Neuronal stem cell (in vitro differentiated cells): Measurements from ENCODE around the gene CALHM2.

Experiments used
- DNase-seq: peaks from one replicate; pipeline ENCODE4 v3.0.0-alpha.2; 2013; ENCODE audit warnings: low spot score
- H2AFZ ChIP-seq: one replicate; pipeline ENCODE4 v1.6.1; 2013; ENCODE audit warnings: mild to moderate bottlenecking, low read length, inconsistent platforms
- H2AK5ac ChIP-seq: 2 replicates; pipeline ENCODE4 v1.6.1; 2013; ENCODE audit warnings: low read depth, mild to moderate bottlenecking, inconsistent platforms, low read length, moderate library complexity, mixed read lengths
- H2BK120ac ChIP-seq: 2 replicates; pipeline ENCODE4 v1.6.1; 2013; ENCODE audit warnings: low read depth, mild to moderate bottlenecking, inconsistent platforms, low read length, moderate library complexity, mixed read lengths
- H2BK12ac ChIP-seq: one replicate; pipeline ENCODE4 v1.6.1; 2013; ENCODE audit warnings: low read length, inconsistent platforms
- H2BK15ac ChIP-seq: 2 replicates; pipeline ENCODE4 v1.6.1; 2013; ENCODE audit warnings: mild to moderate bottlenecking, low read length, inconsistent platforms, mixed read lengths
- H2BK5ac ChIP-seq: one replicate; pipeline ENCODE4 v1.6.1; 2013; ENCODE audit warnings: inconsistent platforms, mild to moderate bottlenecking, low read length, moderate library complexity
- H3K14ac ChIP-seq: one replicate; pipeline ENCODE4 v1.6.1; 2013; ENCODE audit warnings: low read length, inconsistent platforms
- H3K18ac ChIP-seq: 2 replicates; pipeline ENCODE4 v1.6.1; 2013; ENCODE audit warnings: low read length, inconsistent platforms
- H3K23ac ChIP-seq: 2 replicates; pipeline ENCODE4 v1.6.1; 2013; ENCODE audit warnings: low read depth, mild to moderate bottlenecking, mixed read lengths, low read length, inconsistent platforms; ENCODE audit not compliant: poor library complexity
- H3K27ac ChIP-seq: replicated peaks from 3 replicates; pipeline ENCODE4 v1.5.1; 2013; ENCODE audit warnings: low read length, inconsistent platforms
- H3K27me3 ChIP-seq, 3 experiments: 2 replicates each; pipeline ENCODE4 v1.6.1; 2013; ENCODE audit warnings: low read length in 3 of 3, mild to moderate bottlenecking in 2 of 3, inconsistent platforms in 1 of 3, low read depth in 1 of 3, mixed read lengths in 1 of 3, moderate library complexity in 1 of 3; ENCODE audit not compliant: control insufficient read depth in 3 of 3, insufficient read depth in 3 of 3
- H3K36me3 ChIP-seq, 2 donors: replicated peaks in 1 of 2; 2 replicates each; pipeline ENCODE4 v1.6.1; 2013; ENCODE audit warnings: low read length in 2 of 2; ENCODE audit not compliant: control insufficient read depth in 2 of 2, insufficient read depth in 2 of 2
- H3K4ac ChIP-seq: 2 replicates; pipeline ENCODE4 v1.6.1; 2013; ENCODE audit warnings: inconsistent platforms, mild to moderate bottlenecking, low read length, moderate library complexity
- H3K4me1 ChIP-seq, 2 donors: 1 replicate in 1 of 2; 2 replicates in 1 of 2; pipeline ENCODE4 v1.6.1; 2013; ENCODE audit warnings: low read length in 2 of 2, low read depth in 1 of 2; ENCODE audit not compliant: control insufficient read depth in 2 of 2, insufficient read depth in 1 of 2
- H3K4me2 ChIP-seq: one replicate; pipeline ENCODE4 v1.6.1; 2013; ENCODE audit warnings: mild to moderate bottlenecking, low read length, inconsistent platforms; ENCODE audit not compliant: insufficient read depth, poor library complexity, severe bottlenecking
- H3K4me3 ChIP-seq, 2 donors: 2 replicates each; pipeline ENCODE4 v1.5.1; 2013; ENCODE audit warnings: low read length in 2 of 2, mild to moderate bottlenecking in 2 of 2, inconsistent platforms in 1 of 2, moderate library complexity in 1 of 2
- H3K79me1 ChIP-seq: one replicate; pipeline ENCODE4 v1.6.1; 2013; ENCODE audit warnings: low read depth, mild to moderate bottlenecking, inconsistent platforms, low read length, moderate library complexity
- H3K9ac ChIP-seq: one replicate; pipeline ENCODE4 v1.6.1; 2013; ENCODE audit warnings: mild to moderate bottlenecking, low read depth, low read length, inconsistent platforms; ENCODE audit not compliant: poor library complexity
- H3K9me3 ChIP-seq, 2 donors: replicated peaks in 1 of 2; 2 replicates each; pipeline versions ENCODE3 to v1.6.1; 2013; ENCODE audit warnings: low read length in 2 of 2, mild to moderate bottlenecking in 2 of 2, inconsistent platforms in 1 of 2, low read depth in 1 of 2, mixed read lengths in 1 of 2, moderate library complexity in 1 of 2; ENCODE audit not compliant: control insufficient read depth in 2 of 2, insufficient read depth in 1 of 2
- H4K8ac ChIP-seq: one replicate; pipeline ENCODE4 v1.6.1; 2013; ENCODE audit warnings: low read depth, mild to moderate bottlenecking, inconsistent platforms, low read length, moderate library complexity
- H4K91ac ChIP-seq: one replicate; pipeline ENCODE4 v1.6.1; 2013; ENCODE audit warnings: low read length, low read depth, mild to moderate bottlenecking, inconsistent platforms; ENCODE audit not compliant: poor library complexity
- WGBS, 2 donors: extraction: QIAGEN DNeasy Blood & Tissue Kit; methylation state at CpG; one replicate each; pipeline ENCODE4 v1.1.7; 2013; ENCODE audit warnings: missing lambda C conversion rate in 2 of 2, mixed read lengths in 1 of 2; ENCODE audit not compliant: insufficient read length in 2 of 2, insufficient replicate concordance in 1 of 2; ENCODE audit errors: extremely low coverage in 2 of 2; 5-methylcytosine and 5-hydroxymethylcytosine counted together

Gene CALHM2

GRCh38 chr10:103413564-103413963, 38.6 kb downstream of the CALHM2 start:
- Histone ChIP-seq H2BK120ac (no peak overlapping the region), H3K14ac (no peak overlapping the region), H3K27ac (no peak overlapping the region), H3K9me3 (no peaks in the 10 kb centered on the region), H3K9ac (no peak overlapping the region), H3K4me2 (no peak overlapping the region), H3K27me3 (no peaks in the 10 kb centered on the region), H2AFZ (no peak overlapping the region), H3K4ac (no peak overlapping the region), H4K91ac (no peak overlapping the region), H4K8ac (no peak overlapping the region), H3K79me1 (no peaks in the 10 kb centered on the region), H3K23ac (no peak overlapping the region), H3K36me3 (peaks cover 55 to 100% of the 10 kb centered on the region in 2 donors), H3K4me1 (no peaks in the 10 kb centered on the region), H3K4me3 (no peak overlapping the region), H3K18ac (no peak overlapping the region), H2AK5ac (no peak overlapping the region), H2BK15ac (no peak overlapping the region), H2BK12ac (no peak overlapping the region), H2BK5ac (no peak overlapping the region)
- no peak for DNase-seq
- no CpG with 5 or more reads among the region's 2 CpGs for WGBS, 2 donors

DNA sequence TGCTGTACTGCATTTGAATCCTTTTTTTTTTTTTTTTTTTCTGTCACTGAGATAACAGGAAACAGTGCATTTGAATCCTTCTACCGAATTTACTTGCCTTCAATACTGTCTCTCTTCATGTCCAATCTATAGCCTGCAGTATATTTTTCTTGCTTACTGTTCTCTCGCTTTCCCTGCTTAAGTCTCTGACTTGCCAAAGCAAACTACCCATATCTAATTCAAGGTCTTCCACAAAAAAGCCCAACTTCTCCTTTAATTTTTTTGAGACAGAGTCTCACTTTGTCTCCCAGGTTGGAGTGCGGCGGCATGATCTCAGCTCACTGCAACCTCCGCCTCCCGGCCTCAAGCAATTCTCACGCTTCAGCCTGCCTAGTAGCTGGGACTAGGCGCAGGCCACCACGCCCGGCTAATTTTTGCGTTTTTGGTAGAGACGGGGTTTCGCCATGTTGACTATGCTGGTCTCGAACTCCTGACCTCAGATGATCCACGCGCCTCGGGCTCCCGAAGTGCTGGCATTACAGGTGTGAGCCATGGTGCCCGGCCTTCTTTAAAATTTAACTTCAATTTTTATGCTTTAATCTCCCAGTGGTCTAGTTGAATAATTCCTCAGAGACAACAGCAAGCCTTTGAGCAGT, 54.9 kb downstream of the CALHM2 start:
- no peak overlapping the region for H3K14ac ChIP-seq
- peaks cover 8% of the 10 kb centered on the region for H3K79me1 ChIP-seq
- no peak overlapping the region for H2BK120ac ChIP-seq
- peaks cover 15 to 64% of the 10 kb centered on the region in 2 donors for H3K36me3 ChIP-seq
- H3K4me1 ChIP-seq = peaks cover 4 to 11% of the 10 kb centered on the region in 2 donors
- peak overlapping the region; percentile 71 to 89 for H3K4me3 ChIP-seq
- peak overlapping the region; percentile 75 for H3K4me2 ChIP-seq
- no peak overlapping the region for H2AFZ ChIP-seq
- WGBS, 2 donors = no CpG with 5 or more reads among the region's 19 CpGs
- H4K91ac ChIP-seq = no peak overlapping the region
- H3K9ac ChIP-seq = no peak overlapping the region
- no peaks in the 10 kb centered on the region for H3K9me3 ChIP-seq
- no peak overlapping the region for H2BK5ac ChIP-seq
- H4K8ac ChIP-seq = no peak overlapping the region
- DNase-seq = no peak
- H2BK12ac ChIP-seq = no peak overlapping the region
- H2AK5ac ChIP-seq = no peak overlapping the region
- H2BK15ac ChIP-seq = no peak overlapping the region
- H3K4ac ChIP-seq = no peak overlapping the region
- no peak overlapping the region for H3K18ac ChIP-seq
- H3K27ac ChIP-seq = no peak overlapping the region
- H3K27me3 ChIP-seq = no peaks in the 10 kb centered on the region
- H3K23ac ChIP-seq = no peak overlapping the region

DNA sequence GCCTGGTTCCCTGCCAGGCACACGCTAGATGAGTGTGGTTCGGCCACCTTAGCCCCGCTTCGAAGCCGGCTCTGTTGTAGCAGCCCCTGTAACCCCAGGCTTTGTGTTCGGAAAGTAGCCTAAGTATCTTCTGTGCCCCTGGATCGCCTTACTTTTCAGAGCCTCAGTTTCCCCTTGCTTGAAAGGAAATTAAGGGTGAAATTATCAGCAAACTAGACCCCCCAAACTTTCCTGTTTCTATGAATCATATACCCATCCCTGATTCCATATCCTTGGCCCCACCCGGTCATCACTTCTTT, 55.4 kb downstream of the CALHM2 start:
- Histone ChIP-seq H3K27ac (no peak overlapping the region), H2BK5ac (peak overlapping the region; percentile 89)
- no CpG with 5 or more reads among the region's 8 CpGs for WGBS, 2 donors

More for the DNA sequence above, 55.4 kb downstream of the CALHM2 start:
- Histone ChIP-seq H3K79me1 (peaks cover 8% of the 10 kb centered on the region), H2BK120ac (no peak overlapping the region), H3K4me1 (peaks cover 4 to 11% of the 10 kb centered on the region in 2 donors), H2BK15ac (no peak overlapping the region), H3K36me3 (peaks cover 14 to 64% of the 10 kb centered on the region in 2 donors), H3K9ac (peak overlapping the region; percentile 99), H2BK12ac (no peak overlapping the region), H3K18ac (peak overlapping the region; percentile 95), H2AK5ac (peak overlapping the region; percentile 48), H4K91ac (no peak overlapping the region), H3K4ac (no peak overlapping the region), H4K8ac (no peak overlapping the region), H3K9me3 (no peaks in the 10 kb centered on the region), H2AFZ (peak overlapping the region; percentile 83), H3K4me3 (peak overlapping the region; percentile 71 to 89), H3K14ac (no peak overlapping the region), H3K4me2 (peak overlapping the region; percentile 75), H3K23ac (peak overlapping the region; percentile 90), H3K27me3 (no peaks in the 10 kb centered on the region)
- DNase-seq = no peak
